ENCODE results near the gene HOXD10. TPM values are rescaled to one million over a fixed set of nuclear protein-coding genes. Genes with fewer than 3 reads are reported as not detected.

Gene HOXD10
- total RNA-seq, 1 experiment from 2014 or later = not detected

DNA sequence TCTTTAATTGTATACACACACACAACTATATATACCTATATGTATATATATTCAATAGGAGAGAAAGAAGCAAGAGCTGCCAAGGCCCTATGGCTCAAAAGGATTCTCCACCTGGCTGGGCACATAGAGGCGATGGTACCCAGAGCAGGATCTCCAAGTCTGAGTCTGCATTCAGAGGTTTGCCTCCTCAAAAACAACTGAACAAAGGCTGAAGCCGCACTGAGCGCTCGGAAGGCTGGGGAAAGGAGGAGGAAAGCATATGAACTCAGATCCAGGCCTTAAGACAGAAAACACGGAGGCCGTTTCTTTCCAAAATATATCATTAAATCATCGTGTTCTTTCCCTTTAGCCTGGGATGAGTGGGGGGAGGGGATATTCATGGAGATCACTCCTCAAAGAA lies 13.4 kb upstream of the HOXD10 start:
- ChIA-PET CTCF (no interaction called here), POLR2A (interaction anchor here (0.6 kb wide), 1 partner anchor 327 kb away, joined by 4 read pairs; no protein-coding TSS in a partner anchor)
- Histone ChIP-seq H3K36me3 (ENCODE audit: control insufficient read depth, insufficient read depth, low read length) (no peaks in the 10 kb centered on the region), H3K27ac (ENCODE audit: low read length) (no peak overlapping the region), H3K9me3 (ENCODE audit: control insufficient read depth, insufficient read depth, low read depth, low read length) (no peaks in the 10 kb centered on the region), H3K27me3 (ENCODE audit: control insufficient read depth, insufficient read depth, low read length) (peaks cover 3% of the 10 kb centered on the region), H3K4me1 (ENCODE audit: control insufficient read depth, insufficient read depth, low read length) (peaks cover 8% of the 10 kb centered on the region), H3K4me3 (ENCODE audit: low read depth in 2 of 2, low read length in 2 of 2) (no peak overlapping the region)
- ATAC-seq = no peak
- TF ChIP-seq SIN3A (IDR thresholded peaks at IDR 0.05; ENCODE audit: borderline replicate concordance, insufficient read depth, low read depth, low read length) (no peak), POLR2AphosphoS5 (IDR thresholded peaks at IDR 0.05; ENCODE audit: low read depth, low read length) (no peak), TCF7L2 (IDR thresholded peaks at IDR 0.05; ENCODE audit: low read depth, low read length) (no peak)
- TF ChIP-seq, protein P1, sequence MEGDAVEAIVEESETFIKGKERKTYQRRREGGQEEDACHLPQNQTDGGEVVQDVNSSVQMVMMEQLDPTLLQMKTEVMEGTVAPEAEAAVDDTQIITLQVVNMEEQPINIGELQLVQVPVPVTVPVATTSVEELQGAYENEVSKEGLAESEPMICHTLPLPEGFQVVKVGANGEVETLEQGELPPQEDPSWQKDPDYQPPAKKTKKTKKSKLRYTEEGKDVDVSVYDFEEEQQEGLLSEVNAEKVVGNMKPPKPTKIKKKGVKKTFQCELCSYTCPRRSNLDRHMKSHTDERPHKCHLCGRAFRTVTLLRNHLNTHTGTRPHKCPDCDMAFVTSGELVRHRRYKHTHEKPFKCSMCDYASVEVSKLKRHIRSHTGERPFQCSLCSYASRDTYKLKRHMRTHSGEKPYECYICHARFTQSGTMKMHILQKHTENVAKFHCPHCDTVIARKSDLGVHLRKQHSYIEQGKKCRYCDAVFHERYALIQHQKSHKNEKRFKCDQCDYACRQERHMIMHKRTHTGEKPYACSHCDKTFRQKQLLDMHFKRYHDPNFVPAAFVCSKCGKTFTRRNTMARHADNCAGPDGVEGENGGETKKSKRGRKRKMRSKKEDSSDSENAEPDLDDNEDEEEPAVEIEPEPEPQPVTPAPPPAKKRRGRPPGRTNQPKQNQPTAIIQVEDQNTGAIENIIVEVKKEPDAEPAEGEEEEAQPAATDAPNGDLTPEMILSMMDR (IDR thresholded peaks at IDR 0.05) = no peak
- TF ChIP-seq, protein P2, sequence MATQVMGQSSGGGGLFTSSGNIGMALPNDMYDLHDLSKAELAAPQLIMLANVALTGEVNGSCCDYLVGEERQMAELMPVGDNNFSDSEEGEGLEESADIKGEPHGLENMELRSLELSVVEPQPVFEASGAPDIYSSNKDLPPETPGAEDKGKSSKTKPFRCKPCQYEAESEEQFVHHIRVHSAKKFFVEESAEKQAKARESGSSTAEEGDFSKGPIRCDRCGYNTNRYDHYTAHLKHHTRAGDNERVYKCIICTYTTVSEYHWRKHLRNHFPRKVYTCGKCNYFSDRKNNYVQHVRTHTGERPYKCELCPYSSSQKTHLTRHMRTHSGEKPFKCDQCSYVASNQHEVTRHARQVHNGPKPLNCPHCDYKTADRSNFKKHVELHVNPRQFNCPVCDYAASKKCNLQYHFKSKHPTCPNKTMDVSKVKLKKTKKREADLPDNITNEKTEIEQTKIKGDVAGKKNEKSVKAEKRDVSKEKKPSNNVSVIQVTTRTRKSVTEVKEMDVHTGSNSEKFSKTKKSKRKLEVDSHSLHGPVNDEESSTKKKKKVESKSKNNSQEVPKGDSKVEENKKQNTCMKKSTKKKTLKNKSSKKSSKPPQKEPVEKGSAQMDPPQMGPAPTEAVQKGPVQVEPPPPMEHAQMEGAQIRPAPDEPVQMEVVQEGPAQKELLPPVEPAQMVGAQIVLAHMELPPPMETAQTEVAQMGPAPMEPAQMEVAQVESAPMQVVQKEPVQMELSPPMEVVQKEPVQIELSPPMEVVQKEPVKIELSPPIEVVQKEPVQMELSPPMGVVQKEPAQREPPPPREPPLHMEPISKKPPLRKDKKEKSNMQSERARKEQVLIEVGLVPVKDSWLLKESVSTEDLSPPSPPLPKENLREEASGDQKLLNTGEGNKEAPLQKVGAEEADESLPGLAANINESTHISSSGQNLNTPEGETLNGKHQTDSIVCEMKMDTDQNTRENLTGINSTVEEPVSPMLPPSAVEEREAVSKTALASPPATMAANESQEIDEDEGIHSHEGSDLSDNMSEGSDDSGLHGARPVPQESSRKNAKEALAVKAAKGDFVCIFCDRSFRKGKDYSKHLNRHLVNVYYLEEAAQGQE (IDR thresholded peaks at IDR 0.05; ENCODE audit: insufficient read depth in 1 of 2, low read depth in 2 of 2, low read length in 1 of 2) = no peak
- in situ Hi-C loops (cut with HindIII; ENCODE audit: low pct_unique_long_range_greater_than_20kb, low sequenced_read_pairs) (no loop called here), intact Hi-C loops (cut with micrococcal nuclease; ENCODE audit: unreplicated experiment) (no loop called here)
- no TSS peak for BruUV-seq (replicated peaks)
- no peak for DNase-seq (ENCODE audit: low read depth, low spot score)

DNA sequence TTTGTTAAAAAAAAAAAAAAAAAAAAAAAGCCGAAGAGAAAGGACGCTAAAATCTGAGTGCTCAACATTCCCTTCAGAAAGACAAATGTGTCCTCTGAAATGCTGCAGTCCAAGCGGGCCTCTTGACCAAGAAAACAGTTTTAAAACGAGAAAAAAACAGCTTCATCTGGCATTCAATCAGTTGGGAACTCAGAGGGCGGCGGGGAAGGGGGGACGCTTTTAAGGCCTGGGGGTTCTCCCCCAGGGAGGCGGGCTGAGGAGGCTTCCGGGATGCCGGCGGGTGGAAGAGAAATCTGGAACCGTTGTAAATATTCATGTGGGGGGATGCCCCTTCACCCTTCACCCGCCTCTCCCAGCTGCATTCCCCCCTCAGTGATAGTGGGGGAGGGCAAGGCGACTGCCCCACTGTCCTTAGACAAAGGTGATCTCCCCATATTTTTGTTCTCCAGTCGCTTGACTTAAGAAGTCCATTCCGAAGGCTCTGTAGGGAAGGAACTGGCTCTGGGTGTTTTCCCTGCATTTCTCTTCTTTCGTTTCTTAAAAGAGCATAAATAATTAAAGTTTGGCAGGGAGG lies 12.7 kb upstream of the HOXD10 start:
- TF ChIP-seq, protein P1 (IDR thresholded peaks at IDR 0.05) = no peak
- no peak for TF ChIP-seq SIN3A (IDR thresholded peaks at IDR 0.05; ENCODE audit: borderline replicate concordance, insufficient read depth, low read depth, low read length)
- TF ChIP-seq TCF7L2 (IDR thresholded peaks at IDR 0.05; ENCODE audit: low read depth, low read length) = no peak
- TF ChIP-seq, protein P2 (IDR thresholded peaks at IDR 0.05; ENCODE audit: insufficient read depth in 1 of 2, low read depth in 2 of 2, low read length in 1 of 2) = no peak
- no peak for TF ChIP-seq POLR2AphosphoS5 (IDR thresholded peaks at IDR 0.05; ENCODE audit: low read depth, low read length)
- no peaks in the 10 kb centered on the region for H3K9me3 ChIP-seq (ENCODE audit: control insufficient read depth, insufficient read depth, low read depth, low read length)
- DNase-seq (ENCODE audit: low read depth, low spot score) (no peak), ATAC-seq (no peak)
- peaks cover 5% of the 10 kb centered on the region for H3K4me1 ChIP-seq (ENCODE audit: control insufficient read depth, insufficient read depth, low read length)
- H3K36me3 ChIP-seq (ENCODE audit: control insufficient read depth, insufficient read depth, low read length) = no peaks in the 10 kb centered on the region
- intact Hi-C loops (cut with micrococcal nuclease; ENCODE audit: unreplicated experiment) (no loop called here), in situ Hi-C loops (cut with HindIII; ENCODE audit: low pct_unique_long_range_greater_than_20kb, low sequenced_read_pairs) (no loop called here)
- CTCF ChIA-PET = no interaction called here
- no TSS peak for BruUV-seq (replicated peaks)
- no peak overlapping the region for H3K27ac ChIP-seq (ENCODE audit: low read length)
- POLR2A ChIA-PET = no interaction called here
- no peak overlapping the region for H3K4me3 ChIP-seq (ENCODE audit: low read depth in 2 of 2, low read length in 2 of 2)
- H3K27me3 ChIP-seq (ENCODE audit: control insufficient read depth, insufficient read depth, low read length) = peaks cover 2% of the 10 kb centered on the region

Measured in Panc1 (cell line).